AG04449 (cell line): Measurements from ENCODE around the gene MGAT4B.

ENCODE experiments used
- CTCF ChIA-PET: fragments of 350-600 bp; formaldehyde crosslinking; extraction: SDS; loops from one replicate; lab custom pipeline; 2021; ENCODE audit warnings: antibody characterized with exemption; lab: Yijun Ruan, JAX
- POLR2A ChIA-PET: fragments of 400-600, 350-600 bp; formaldehyde crosslinking; extraction: SDS; loops from one replicate; lab custom pipeline; 2020; ENCODE audit warnings: antibody characterized with exemption, inconsistent platforms; lab: Yijun Ruan, JAX
- DNase-seq: peaks from one replicate; pipeline ENCODE4 v3.0.0-alpha.2; 2010; ENCODE audit warnings: low read depth, low spot score
- H3K4me3 ChIP-seq: 2 replicates; pipeline ENCODE4 v1.5.1; 2011; ENCODE audit warnings: low read depth, mild to moderate bottlenecking, control low read depth, low read length
- TF ChIP-seq, protein P1 (sequence below): IDR thresholded peaks from one replicate; pipeline ENCODE4 v1.5.1; 2011; ENCODE audit warnings: mild to moderate bottlenecking, moderate library complexity, low read length, control low read depth, inconsistent platforms; ENCODE audit not compliant: insufficient read depth; ENCODE audit errors: missing control alignments

MGAT4B gene

DNA sequence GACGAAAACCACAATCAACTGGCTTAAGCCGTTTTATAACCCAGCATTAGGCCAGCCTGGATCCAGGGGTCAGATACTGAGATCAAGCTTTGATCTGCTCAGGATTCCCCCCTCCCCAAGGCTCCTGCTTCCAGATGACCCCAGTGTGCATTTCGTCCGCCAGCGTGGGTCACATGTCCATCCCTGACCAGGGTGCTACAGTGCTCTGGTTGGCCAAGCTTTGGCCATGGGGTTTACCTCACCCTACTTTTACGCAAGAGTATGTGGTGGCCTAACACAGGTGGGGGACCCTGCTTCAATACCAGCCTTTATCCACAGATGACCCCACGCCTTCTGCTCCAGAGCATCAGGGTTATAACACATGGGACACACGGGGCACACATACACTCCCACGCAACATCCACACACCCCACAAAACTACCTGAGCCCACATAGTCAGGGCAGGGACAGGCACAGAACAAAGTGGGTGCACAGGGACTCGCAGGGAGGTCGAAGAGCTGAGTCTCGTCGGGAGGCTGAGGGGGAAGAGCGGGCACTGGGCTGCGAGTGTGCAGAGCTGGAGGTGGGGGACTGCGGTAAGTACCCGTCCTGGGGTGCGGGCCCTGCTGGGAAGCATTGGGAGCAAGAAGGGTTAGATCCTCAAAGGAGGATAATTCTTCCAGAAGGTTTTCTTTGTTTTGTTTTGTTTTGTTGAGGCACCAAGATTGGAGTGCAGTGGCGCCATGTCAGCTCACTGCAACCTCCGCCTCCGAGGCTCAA lies 9.0 kb upstream of the MGAT4B start:
- DNase-seq = no peak
- CTCF ChIA-PET = interaction anchor here (1.6 to 2.5 kb wide), 2 partner anchors 19 to 53 kb away, joined by 5 to 8 read pairs; no protein-coding TSS in a partner anchor

DNA sequence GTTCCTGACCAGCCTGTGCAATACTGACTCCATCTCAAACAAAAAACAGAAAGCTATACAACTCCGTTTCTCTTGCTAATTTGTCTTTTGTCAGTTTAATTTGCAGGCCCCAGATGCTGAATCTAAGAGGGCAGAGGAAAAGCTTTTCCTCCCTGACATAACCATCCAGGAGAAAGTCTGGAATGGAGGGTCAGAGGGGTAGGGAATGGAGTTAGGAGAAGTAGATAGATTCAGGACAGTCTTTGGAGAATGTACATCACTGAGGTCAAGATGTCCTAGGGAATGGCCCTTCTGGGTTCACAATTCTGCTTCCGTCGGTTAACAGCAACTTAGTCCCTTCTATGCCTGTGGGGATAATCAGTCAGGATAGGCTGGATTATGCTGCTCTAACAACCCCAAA lies 7.4 kb upstream of the MGAT4B start:
- no peak overlapping the region for H3K4me3 ChIP-seq
- CTCF ChIA-PET = interaction anchor here (1.8 kb wide), 1 partner anchor 12 kb away, joined by 4 read pairs; no protein-coding TSS in a partner anchor
- no peak for DNase-seq
- TF ChIP-seq, protein P1, sequence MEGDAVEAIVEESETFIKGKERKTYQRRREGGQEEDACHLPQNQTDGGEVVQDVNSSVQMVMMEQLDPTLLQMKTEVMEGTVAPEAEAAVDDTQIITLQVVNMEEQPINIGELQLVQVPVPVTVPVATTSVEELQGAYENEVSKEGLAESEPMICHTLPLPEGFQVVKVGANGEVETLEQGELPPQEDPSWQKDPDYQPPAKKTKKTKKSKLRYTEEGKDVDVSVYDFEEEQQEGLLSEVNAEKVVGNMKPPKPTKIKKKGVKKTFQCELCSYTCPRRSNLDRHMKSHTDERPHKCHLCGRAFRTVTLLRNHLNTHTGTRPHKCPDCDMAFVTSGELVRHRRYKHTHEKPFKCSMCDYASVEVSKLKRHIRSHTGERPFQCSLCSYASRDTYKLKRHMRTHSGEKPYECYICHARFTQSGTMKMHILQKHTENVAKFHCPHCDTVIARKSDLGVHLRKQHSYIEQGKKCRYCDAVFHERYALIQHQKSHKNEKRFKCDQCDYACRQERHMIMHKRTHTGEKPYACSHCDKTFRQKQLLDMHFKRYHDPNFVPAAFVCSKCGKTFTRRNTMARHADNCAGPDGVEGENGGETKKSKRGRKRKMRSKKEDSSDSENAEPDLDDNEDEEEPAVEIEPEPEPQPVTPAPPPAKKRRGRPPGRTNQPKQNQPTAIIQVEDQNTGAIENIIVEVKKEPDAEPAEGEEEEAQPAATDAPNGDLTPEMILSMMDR = no peak
- POLR2A ChIA-PET = no interaction called here

More for the DNA sequence above, 9.0 kb upstream of the MGAT4B start:
- POLR2A ChIA-PET = no interaction called here
- TF ChIP-seq, protein P1 = no peak
- H3K4me3 ChIP-seq = no peak overlapping the region

- CTCF ChIA-PET = interaction anchor here (0.8 to 1.8 kb wide), 3 partner anchors 13 to 17 kb away, joined by 3 to 6 read pairs (median 4); no protein-coding TSS in a partner anchor
- POLR2A ChIA-PET = no interaction called here
- DNase-seq = no peak
- TF ChIP-seq, protein P1 = no peak
- no peak overlapping the region for H3K4me3 ChIP-seq
Measured at GRCh38 chr5:179812997-179813607, 6.4 kb upstream of the MGAT4B start.

GRCh38 chr5:179812135-179812825 lies 5.6 kb upstream of the MGAT4B start:
- no peak for DNase-seq
- no peak overlapping the region for H3K4me3 ChIP-seq
- ChIA-PET CTCF (interaction anchor here (1.2 kb wide), 1 partner anchor 15 kb away, joined by 6 read pairs; no protein-coding TSS in a partner anchor), POLR2A (interaction anchor here (1.2 kb wide), 1 partner anchor 7 kb away, joined by 3 read pairs; no protein-coding TSS in a partner anchor)
- TF ChIP-seq, protein P1 = no peak

- CTCF ChIA-PET = interaction anchor here (0.8 to 3.5 kb wide), 2 partner anchors 10 to 104 kb away, joined by 3 to 29 read pairs; partner anchors contain the start of gene LTC4S
- DNase-seq = no peak
- POLR2A ChIA-PET = interaction anchor here (0.7 to 2.1 kb wide), 4 partner anchors 10 to 182 kb away, joined by 3 to 15 read pairs (median 4); partner anchors contain the start of genes HNRNPH1, MAML1 and SQSTM1
- TF ChIP-seq, protein P1 = no peak
- peak overlapping the region; percentile 72 for H3K4me3 ChIP-seq
Measured at GRCh38 chr5:179805529-179806249, 977 bp downstream of the MGAT4B start.
